ENCODE results near the gene SDK2.

SDK2 gene

DNA sequence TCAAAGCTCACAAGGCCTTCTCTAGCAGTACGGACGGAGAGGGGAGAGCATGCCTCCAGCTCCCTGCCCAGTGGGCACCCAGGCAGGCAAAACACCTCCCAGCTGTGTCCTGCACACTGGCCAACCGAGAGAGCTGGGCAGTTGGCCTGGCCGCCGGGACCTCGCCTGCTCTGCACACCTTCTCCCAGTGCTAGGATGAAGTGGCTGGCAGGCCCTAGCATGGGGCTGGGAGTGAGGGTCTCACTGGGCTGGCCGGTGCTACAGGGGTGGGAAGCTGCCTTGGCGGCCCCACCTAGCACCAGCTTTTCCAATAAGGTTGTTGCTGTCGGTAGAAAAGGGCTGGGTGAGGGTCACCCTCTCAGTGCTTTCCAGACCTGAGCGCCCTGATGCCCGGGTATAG, 60.2 kb downstream of the SDK2 start:
- no peak for DNase-seq

GRCh38 chr17:73582821-73583220, 61.4 kb downstream of the SDK2 start:
- DNase-seq = no peak

- no peak for DNase-seq
Measured at GRCh38 chr17:73582359-73582758, 61.9 kb downstream of the SDK2 start.

GRCh38 chr17:73581379-73581778, 62.9 kb downstream of the SDK2 start:
- DNase-seq = no peak

GRCh38 chr17:73580073-73580710, 64.1 kb downstream of the SDK2 start:
- no peak for DNase-seq

- DNase-seq = no peak
Measured at GRCh38 chr17:73576556-73577098, 67.6 kb downstream of the SDK2 start.

DNA sequence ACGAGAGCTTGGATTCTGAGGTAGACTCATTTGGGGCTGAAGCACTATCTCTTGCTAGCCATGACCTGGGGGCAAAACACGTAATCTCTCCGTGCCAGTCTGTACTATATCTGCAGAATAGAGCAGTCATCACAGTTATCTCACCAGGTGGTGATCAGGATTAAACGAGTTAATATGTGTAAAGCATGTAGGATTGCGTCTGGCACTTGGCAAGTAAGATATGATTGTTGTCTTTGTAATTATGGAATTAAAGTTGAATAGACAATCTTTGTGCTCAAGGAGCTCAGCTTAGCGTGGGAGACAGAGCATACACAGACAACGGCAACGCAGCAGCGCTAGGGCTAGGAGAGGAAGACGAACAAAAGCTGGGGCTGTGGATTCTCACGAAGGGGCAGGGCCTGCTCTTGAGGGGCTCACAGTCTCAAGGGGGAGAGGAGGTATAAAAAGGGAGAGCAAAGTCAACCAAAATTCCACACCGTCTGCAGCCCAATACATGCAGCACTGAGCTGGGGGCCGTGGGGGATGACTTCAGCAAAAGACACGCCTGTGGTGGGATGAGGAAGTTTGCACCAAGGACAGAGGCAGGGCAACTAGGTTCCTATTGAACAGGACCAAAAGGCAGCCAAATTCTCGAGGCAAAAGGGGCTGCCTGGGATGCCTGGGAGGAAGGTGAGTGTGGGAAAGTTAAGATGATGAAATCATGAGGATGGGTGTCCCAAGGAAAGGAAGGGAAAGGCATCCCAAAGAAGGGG, 68.6 kb downstream of the SDK2 start:
- no peak for DNase-seq

DNA sequence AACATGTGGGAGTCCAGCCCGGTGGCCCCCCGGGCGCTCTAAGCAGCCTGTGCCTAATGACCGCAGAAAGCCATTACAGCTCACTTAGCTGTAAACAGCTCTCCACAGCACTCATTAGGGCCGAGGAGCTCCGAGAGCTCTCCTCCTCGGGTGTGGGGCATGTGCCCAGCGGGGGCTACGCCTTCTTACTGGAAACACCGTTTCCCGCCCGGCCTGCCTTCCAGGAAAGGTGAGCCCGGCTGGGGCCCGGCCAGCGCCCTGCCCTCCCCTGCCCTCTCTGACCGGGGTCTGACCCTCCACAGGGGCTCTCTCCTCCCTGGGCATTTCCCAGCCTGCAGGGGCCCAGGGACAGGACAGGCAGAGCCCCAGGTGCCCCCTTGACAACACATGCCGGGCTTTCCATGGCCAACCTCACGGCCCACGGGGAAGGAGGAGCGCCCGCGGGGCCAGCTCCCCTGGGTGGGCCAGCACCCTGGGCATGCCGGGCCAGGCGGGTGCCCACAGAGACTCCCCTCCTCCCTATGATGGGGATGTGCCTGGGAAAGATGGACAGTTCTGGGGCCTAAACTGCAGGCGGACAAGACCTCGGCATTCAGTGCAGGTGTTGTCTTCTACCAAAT, 72.6 kb downstream of the SDK2 start:
- DNase-seq = peak; percentile 17

DNA sequence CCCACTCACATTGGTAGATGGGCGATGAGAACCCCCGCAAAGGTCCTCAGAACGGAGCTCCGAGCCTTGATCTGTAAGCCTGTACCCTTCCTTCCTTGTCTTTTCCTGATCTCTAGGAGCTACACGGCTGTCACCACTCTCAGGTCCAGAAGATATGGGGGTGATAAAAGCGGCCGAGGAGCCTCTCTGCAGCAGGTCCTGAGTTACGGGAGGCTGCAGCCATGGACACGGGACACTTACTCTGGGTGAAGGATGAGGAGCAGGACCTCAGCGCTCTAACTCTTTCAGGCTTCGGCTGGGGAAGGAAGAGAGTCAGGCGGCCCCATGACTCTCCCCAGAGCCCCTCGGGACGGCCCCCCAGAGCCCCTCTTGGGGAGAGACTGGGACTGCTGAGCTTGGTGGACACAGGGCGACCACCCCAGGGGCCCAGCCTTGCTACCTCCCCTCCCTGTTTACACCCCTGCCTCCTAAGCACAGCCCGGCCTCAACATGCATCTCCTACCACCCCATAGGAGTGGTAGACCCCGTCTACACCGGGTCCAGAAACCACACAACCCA, 74.4 kb downstream of the SDK2 start:
- no peak for DNase-seq

- no peak for DNase-seq
Measured at GRCh38 chr17:73568934-73569333, 75.3 kb downstream of the SDK2 start.

GRCh38 chr17:73566905-73567782, 77.1 kb downstream of the SDK2 start:
- DNase-seq = peak; percentile 32

- no peak for DNase-seq
Measured at GRCh38 chr17:73564843-73565242, 79.4 kb downstream of the SDK2 start.

GRCh38 chr17:73562896-73563295, 81.3 kb downstream of the SDK2 start:
- DNase-seq = no peak

GRCh38 chr17:73561111-73561510, 83.1 kb downstream of the SDK2 start:
- no peak for DNase-seq

- DNase-seq = no peak
Measured at GRCh38 chr17:73560661-73561060, 83.6 kb downstream of the SDK2 start.

DNA sequence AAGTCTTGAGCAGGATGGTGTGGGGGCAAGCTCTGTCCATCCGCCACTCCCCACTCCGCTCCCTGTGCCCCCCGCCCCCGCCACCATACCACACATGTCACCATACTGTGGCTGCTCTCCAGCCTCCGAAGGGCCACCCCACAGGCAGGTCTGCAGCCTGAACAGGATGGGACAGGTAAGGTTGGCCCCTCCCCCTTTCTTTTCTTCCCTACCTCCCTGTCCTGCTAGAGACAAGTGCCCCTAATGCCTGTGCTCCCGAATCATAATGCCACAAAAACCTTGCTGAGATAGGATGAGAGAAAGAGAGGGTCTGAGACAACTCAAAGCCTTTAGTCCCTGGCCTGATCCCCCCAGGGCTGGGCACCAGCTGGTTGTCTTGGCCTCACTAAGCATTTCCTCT, 84.7 kb downstream of the SDK2 start:
- DNase-seq = no peak

GRCh38 chr17:73555199-73555960, 88.9 kb downstream of the SDK2 start:
- DNase-seq = peak; percentile 12

DNA sequence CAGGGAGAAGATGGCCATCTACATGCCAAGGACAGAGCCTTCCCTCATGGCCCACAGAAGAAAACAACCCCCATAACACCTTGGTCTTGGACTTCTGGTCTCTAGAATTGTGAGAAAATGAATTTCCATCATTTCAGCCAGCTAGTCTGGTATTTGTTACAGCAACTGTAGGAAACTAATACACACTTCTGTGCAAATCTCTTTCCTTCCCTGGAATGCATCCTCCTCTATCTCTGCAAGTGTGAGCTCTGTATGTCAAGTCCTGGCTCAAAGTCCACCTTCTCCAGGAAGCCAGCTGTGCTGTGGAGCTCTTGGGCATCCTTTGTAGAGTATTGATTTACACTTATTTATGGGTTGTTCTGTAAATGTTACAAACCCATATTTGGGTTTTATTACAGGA, 89.7 kb downstream of the SDK2 start:
- no peak for DNase-seq

DNA sequence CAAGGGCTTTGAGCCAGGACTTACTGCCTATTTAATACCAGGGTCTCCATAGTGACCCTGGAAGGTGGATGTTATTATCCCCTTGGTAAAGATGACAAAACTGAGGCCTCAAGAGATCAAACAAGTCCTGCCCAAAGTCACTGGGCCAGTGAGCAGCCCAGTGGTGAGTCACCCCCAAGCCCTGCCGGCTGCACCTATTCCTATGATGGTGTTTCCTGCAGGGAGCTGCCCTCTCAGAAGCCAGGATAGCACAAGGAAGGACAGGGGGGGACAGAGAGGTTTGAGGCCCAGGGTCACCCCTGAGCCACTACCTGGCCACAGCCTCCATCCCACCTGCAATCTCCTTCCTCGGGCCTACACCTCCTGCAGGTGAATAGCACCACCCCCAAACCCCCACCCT, 90.9 kb downstream of the SDK2 start:
- DNase-seq = no peak

DNA sequence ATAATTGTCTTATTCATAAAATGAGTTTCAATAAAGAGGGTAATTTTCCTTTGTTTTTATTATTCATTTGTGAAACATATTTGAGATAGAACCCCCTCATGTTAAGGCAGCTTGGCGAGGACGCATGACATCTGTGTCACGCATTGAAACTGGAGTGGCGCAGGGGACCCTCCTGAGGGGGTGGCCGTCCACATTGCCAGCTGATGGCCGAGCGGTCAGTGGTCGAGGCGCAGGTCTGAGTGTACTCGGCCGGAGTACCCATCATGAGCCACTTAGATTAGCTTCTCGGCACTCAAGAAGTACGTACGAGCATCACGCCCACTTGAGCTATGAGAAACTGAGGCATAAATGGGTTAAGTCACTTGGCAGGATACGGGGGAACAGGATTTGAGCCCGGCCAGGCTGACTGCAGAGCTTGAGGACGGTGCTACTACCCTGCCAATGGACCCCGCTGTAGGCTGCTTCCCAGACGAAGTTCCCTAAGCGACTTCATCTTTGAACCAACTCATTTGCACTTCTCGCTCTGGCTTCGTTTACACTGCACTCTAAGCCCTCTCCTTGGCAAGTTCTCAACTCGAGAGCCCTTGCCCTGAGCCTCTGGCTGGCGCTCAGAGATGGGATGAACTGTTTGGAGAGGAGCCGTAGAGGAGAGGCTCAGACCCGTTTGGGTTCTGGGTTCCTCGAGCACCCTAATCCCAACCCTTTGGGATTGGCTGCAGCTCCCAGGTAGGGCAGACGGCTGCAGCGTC, 91.8 kb downstream of the SDK2 start:
- peak; percentile 74 for DNase-seq

DNA sequence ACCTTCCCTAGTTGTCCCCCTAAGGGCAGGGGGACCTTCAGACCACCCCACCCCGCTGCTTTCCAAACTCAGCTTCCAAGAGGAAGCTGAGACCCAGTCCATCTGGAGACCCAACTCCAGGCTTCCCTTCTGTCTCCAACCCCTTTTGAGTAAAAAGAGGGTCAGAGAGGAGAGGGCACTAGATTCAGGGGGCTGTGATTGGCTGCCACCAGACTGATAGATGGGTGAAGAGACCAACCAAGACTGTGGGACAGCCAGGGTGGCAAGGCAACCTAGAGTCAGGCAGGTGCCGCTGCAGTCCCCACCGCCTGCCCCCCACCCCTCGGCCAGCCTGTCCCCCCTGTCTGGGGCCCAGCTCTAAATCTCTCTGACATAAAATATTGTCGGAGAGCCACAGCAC, 92.5 kb downstream of the SDK2 start:
- peak; percentile 63 for DNase-seq

Data from DMS79 treated with DMSO at 0.1 percent for 48 hours (cell line).